Stimulated activated naive CD4-positive, alpha-beta T cell treated with Interleukin-2 at 50 U/mL for 16 hours (primary cell): Measurements from ENCODE around the gene SH3TC1.

Experiments
- DNase-seq: peaks from one replicate; lab custom pipeline; 2025; lab: John Stamatoyannopoulos, UW

SH3TC1 gene

GRCh38 chr4:8164194-8164565, 34.9 kb upstream of the SH3TC1 start:
- no peak for DNase-seq

GRCh38 chr4:8164687-8165086, 34.4 kb upstream of the SH3TC1 start:
- no peak for DNase-seq

- DNase-seq = no peak
Measured at GRCh38 chr4:8165374-8165896, 33.7 kb upstream of the SH3TC1 start.

GRCh38 chr4:8167291-8167690, 31.8 kb upstream of the SH3TC1 start:
- DNase-seq = no peak

GRCh38 chr4:8167815-8168214, 31.3 kb upstream of the SH3TC1 start:
- DNase-seq = no peak

GRCh38 chr4:8168232-8168631, 30.9 kb upstream of the SH3TC1 start:
- DNase-seq = no peak

GRCh38 chr4:8168832-8169598, 30.1 kb upstream of the SH3TC1 start:
- no peak for DNase-seq

- DNase-seq = no peak
Measured at GRCh38 chr4:8169763-8170162, 29.3 kb upstream of the SH3TC1 start.

GRCh38 chr4:8170341-8170740, 28.7 kb upstream of the SH3TC1 start:
- no peak for DNase-seq

GRCh38 chr4:8171266-8171665, 27.8 kb upstream of the SH3TC1 start:
- DNase-seq = no peak

GRCh38 chr4:8171984-8172924, 26.8 kb upstream of the SH3TC1 start:
- DNase-seq = peak; percentile 57

- DNase-seq = no peak
Measured at GRCh38 chr4:8173492-8174242, 25.4 kb upstream of the SH3TC1 start.

- no peak for DNase-seq
Measured at GRCh38 chr4:8174970-8175369, 24.1 kb upstream of the SH3TC1 start.

GRCh38 chr4:8175686-8176085, 23.4 kb upstream of the SH3TC1 start:
- no peak for DNase-seq

GRCh38 chr4:8176547-8177399, 22.3 kb upstream of the SH3TC1 start:
- DNase-seq = peak; percentile 17

GRCh38 chr4:8177552-8177951, 21.5 kb upstream of the SH3TC1 start:
- no peak for DNase-seq

- DNase-seq = no peak
Measured at GRCh38 chr4:8177956-8178355, 21.1 kb upstream of the SH3TC1 start.

GRCh38 chr4:8179074-8179473, 20.0 kb upstream of the SH3TC1 start:
- DNase-seq = no peak

- DNase-seq = no peak
Measured at GRCh38 chr4:8179771-8180170, 19.3 kb upstream of the SH3TC1 start.

GRCh38 chr4:8180310-8181093, 18.6 kb upstream of the SH3TC1 start:
- no peak for DNase-seq
